Bone marrow (tissue), 2 donors: ENCODE results near the gene PLCG2.
A peak's percentile ranks its signal among the peaks of the same experiment; 100 is the strongest.
"Not testable (repeated sequence)": the region's sequence is repeated elsewhere in the genome, so short reads cannot be mapped to it uniquely, and the experiment has no call there.

ENCODE experiments used
- DNase-seq, 2 donors: peaks; one replicate each; lab custom pipeline; 2025; lab: John Stamatoyannopoulos, UW

Gene PLCG2

GRCh38 chr16:81790277-81790676, 11.2 kb downstream of the PLCG2 start:
- DNase-seq, result no peak

GRCh38 chr16:81790830-81791435, 11.8 kb downstream of the PLCG2 start:
- DNase-seq, result no peak

- no peak for DNase-seq
Measured at GRCh38 chr16:81792828-81793227, 13.7 kb downstream of the PLCG2 start.

- no peak for DNase-seq
Measured at GRCh38 chr16:81795193-81795592, 16.1 kb downstream of the PLCG2 start.

- DNase-seq, result peak in 1 of 2 donors; percentile 48
Measured at GRCh38 chr16:81796035-81796434, 16.9 kb downstream of the PLCG2 start.

- no peak for DNase-seq
Measured at GRCh38 chr16:81796583-81797346, 17.7 kb downstream of the PLCG2 start.

GRCh38 chr16:81797443-81797842, 18.4 kb downstream of the PLCG2 start:
- peak in 1 of 2 donors; percentile 12 for DNase-seq

- peak in 1 of 2 donors; percentile 51 for DNase-seq
Measured at GRCh38 chr16:81798311-81799137, 19.4 kb downstream of the PLCG2 start.

GRCh38 chr16:81799138-81799504, 20.0 kb downstream of the PLCG2 start:
- no peak for DNase-seq

GRCh38 chr16:81801724-81802123, 22.6 kb downstream of the PLCG2 start:
- DNase-seq, result not testable (repeated sequence)

- no peak for DNase-seq
Measured at GRCh38 chr16:81803332-81803731, 24.2 kb downstream of the PLCG2 start.

- peak in 1 of 2 donors; percentile 40 for DNase-seq
Measured at GRCh38 chr16:81804134-81804610, 25.1 kb downstream of the PLCG2 start.

GRCh38 chr16:81806696-81807095, 27.6 kb downstream of the PLCG2 start:
- DNase-seq, result no peak

GRCh38 chr16:81807767-81808358, 28.8 kb downstream of the PLCG2 start:
- no peak for DNase-seq

GRCh38 chr16:81808933-81809480, 29.9 kb downstream of the PLCG2 start:
- DNase-seq, result no peak

GRCh38 chr16:81809567-81809966, 30.5 kb downstream of the PLCG2 start:
- no peak for DNase-seq

GRCh38 chr16:81810361-81810760, 31.3 kb downstream of the PLCG2 start:
- no peak for DNase-seq

- DNase-seq, result no peak
Measured at GRCh38 chr16:81810894-81811538, 31.9 kb downstream of the PLCG2 start.

GRCh38 chr16:81813648-81814047, 34.6 kb downstream of the PLCG2 start:
- no peak for DNase-seq

- DNase-seq, result no peak
Measured at GRCh38 chr16:81814751-81815428, 35.8 kb downstream of the PLCG2 start.

GRCh38 chr16:81815429-81815766, 36.3 kb downstream of the PLCG2 start:
- DNase-seq, result no peak
